GM12892 (cell line): Measurements from ENCODE around the gene KRTAP5-2.
"Not testable (repeated sequence)": the region's sequence is repeated elsewhere in the genome, so short reads cannot be mapped to it uniquely, and the experiment has no call there.

ENCODE experiments used
- POLR2A ChIP-seq: IDR thresholded peaks from 2 replicates; pipeline ENCODE4 v1.6.1; 2011; ENCODE audit warnings: low read depth, low read length, control low read depth
- POLR2AphosphoS5 ChIP-seq: IDR thresholded peaks from 2 replicates; pipeline ENCODE4 v1.6.1; 2011; ENCODE audit warnings: low read depth, low read length, control low read depth
- TAF1 ChIP-seq: IDR thresholded peaks from 2 replicates; pipeline ENCODE4 v1.6.1; 2011; ENCODE audit warnings: low read depth, mild to moderate bottlenecking, control low read depth, low read length, borderline replicate concordance

DNA sequence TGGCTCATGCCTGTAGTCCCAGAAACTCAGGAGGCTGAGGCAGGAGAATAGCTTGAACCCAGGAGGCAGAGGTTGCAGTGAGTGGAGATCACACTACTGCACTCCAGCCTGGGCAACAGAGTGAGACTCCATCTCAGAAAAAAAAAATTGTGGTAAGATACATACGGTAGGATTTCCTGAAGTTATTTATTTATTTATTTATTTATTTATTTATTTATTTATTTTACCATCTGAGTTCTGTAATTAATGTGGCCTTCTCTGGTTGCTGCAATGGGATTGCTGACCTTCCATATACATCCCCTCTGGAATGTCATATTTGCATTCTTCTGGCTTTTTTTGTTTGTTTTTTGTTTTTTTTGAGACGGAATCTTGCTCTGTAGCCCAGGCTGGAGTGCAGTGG lies 15.2 kb downstream of the KRTAP5-2 start:
- TF ChIP-seq POLR2AphosphoS5, POLR2A, TAF1: not testable (repeated sequence)
